Esophagus muscularis mucosa (tissue), 4 donors: ENCODE measurements around the gene C3orf38. TPM values are rescaled to one million over a fixed set of nuclear protein-coding genes. Genes with fewer than 3 reads are reported as not detected.
"Not testable (repeated sequence)": the region's sequence is repeated elsewhere in the genome, so short reads cannot be mapped to it uniquely, and the experiment has no call there.

Experiments used
- DNase-seq: peaks from one replicate; pipeline ENCODE4 v3.0.0-alpha.2; 2017; ENCODE audit errors: extremely low spot score
- H3K27ac ChIP-seq, 4 donors: fragments of 200-600 bp; sonication (generic); replicated peaks in 1 of 4; 1 replicate in 3 of 4; 2 replicates in 1 of 4; pipeline ENCODE4 v1.5.1; 2016 to 2019; ENCODE audit warnings: mild to moderate bottlenecking in 1 of 4
- H3K27me3 ChIP-seq, 4 donors: fragments of 200-600 bp; sonication (generic); one replicate each; pipeline versions ENCODE4 v1.5.1 to v1.6.0; 2016 to 2019
- H3K36me3 ChIP-seq, 4 donors: fragments of 200-600 bp; sonication (generic); one replicate each; pipeline ENCODE4 v1.5.1; 2016 to 2019
- H3K4me1 ChIP-seq, 4 donors: fragments of 200-600 bp; sonication (generic); one replicate each; pipeline ENCODE4 v1.5.1; 2016 to 2019
- H3K4me3 ChIP-seq, 4 donors: fragments of 200-600 bp; sonication (generic); 1 replicate in 2 of 4; 2 replicates in 2 of 4; pipeline ENCODE4 v1.5.1; 2016 to 2019; ENCODE audit warnings: mild to moderate bottlenecking in 4 of 4, moderate library complexity in 1 of 4
- H3K9me3 ChIP-seq, 4 donors: fragments of 200-600 bp; sonication (generic); 1 replicate in 3 of 4; 2 replicates in 1 of 4; pipeline ENCODE4 v1.5.1; 2016 to 2019
- CTCF ChIP-seq, 3 experiments: fragments of 200-600 bp in 2 of 3; fragments of 450-650 bp in 1 of 3; sonication (generic) in 2 of 3; IDR thresholded peaks; one replicate each; pipeline ENCODE4 v1.5.1; 2017 to 2019; ENCODE audit warnings: antibody characterized with exemption in 3 of 3, mild to moderate bottlenecking in 2 of 3, moderate library complexity in 1 of 3
- EP300 ChIP-seq: sonication (generic); formaldehyde crosslinking; IDR thresholded peaks from one replicate; pipeline ENCODE4 v1.6.1; 2017; ENCODE audit warnings: antibody characterized with exemption
- POLR2A ChIP-seq: fragments of 450-650 bp; IDR thresholded peaks from one replicate; pipeline ENCODE4 v1.6.1; 2017; ENCODE audit warnings: antibody characterized with exemption, moderate library complexity, mild to moderate bottlenecking, low read depth
- POLR2AphosphoS5 ChIP-seq, 2 donors: sonication (generic); formaldehyde crosslinking; IDR thresholded peaks; one replicate each; pipeline ENCODE4 v1.6.1; 2017; ENCODE audit warnings: antibody characterized with exemption in 2 of 2
- WGBS: methylation state at CpG from one replicate; pipeline ENCODE4 v1.1.5; 2018; 5-methylcytosine and 5-hydroxymethylcytosine counted together
- intact Hi-C: fragments of 100-400 bp; cut with DNase I; formaldehyde crosslinking; loops from one replicate; pipeline ENCODE4 v1.15.1; 2023
- total RNA-seq, 4 donors: library from RNA; depleted of rRNA; stranded (reverse); fragments of >200 nt; gene quantifications; one replicate each; pipeline versions ENCODE4 v1.1.0 to v1.2.1, GENCODE V29; 2016

The C3orf38 gene
- total RNA-seq, 4 donors from 2014 or later, result 13.9 to 18.9 (median 16.4) TPM

- Histone ChIP-seq H3K27me3 (no peaks in the 10 kb centered on the region), H3K27ac (no peak overlapping the region), H3K36me3 (peaks cover 0 to 10% (median 3%) of the 10 kb centered on the region in 4 donors), H3K4me3 (no peak overlapping the region), H3K9me3 (no peaks in the 10 kb centered on the region), H3K4me1 (no peaks in the 10 kb centered on the region)
- intact Hi-C loops, result no loop called here
- WGBS, result 93% methylated on average over 5 of the region's 5 CpGs
- no peak for TF ChIP-seq POLR2A
- no peak for DNase-seq
These were observed 18.4 kb downstream of the C3orf38 start for GRCh38 chr3:88168171-88168570.

- DNase-seq, result no peak
- intact Hi-C loops, result no loop called here
- TF ChIP-seq POLR2A (no peak), CTCF (IDR thresholded peaks at IDR 0.05) (peak in 1 of 3 experiments; percentile 12)
- WGBS, result 69% methylated on average over 4 of the region's 4 CpGs
- Histone ChIP-seq H3K27me3 (no peaks in the 10 kb centered on the region), H3K9me3 (peaks cover 0 to 3% (median 0%) of the 10 kb centered on the region in 4 donors), H3K27ac (no peak overlapping the region), H3K4me3 (no peak overlapping the region), H3K36me3 (no peaks in the 10 kb centered on the region), H3K4me1 (no peaks in the 10 kb centered on the region)
These were observed 30.7 kb downstream of the C3orf38 start for GRCh38 chr3:88180398-88180999.

GRCh38 chr3:88182165-88182918 is 32.6 kb downstream of the C3orf38 start:
- H3K4me3 ChIP-seq, H3K27ac ChIP-seq, H3K36me3 ChIP-seq, H3K27me3 ChIP-seq, DNase-seq, intact Hi-C loops, H3K4me1 ChIP-seq, H3K9me3 ChIP-seq: not testable (repeated sequence)
- WGBS, result 90% methylated on average over 9 of the region's 9 CpGs

- DNase-seq, result no peak
- no peaks in the 10 kb centered on the region for H3K36me3 ChIP-seq
- peaks cover 0 to 3% (median 1%) of the 10 kb centered on the region in 4 donors for H3K9me3 ChIP-seq
- H3K27me3 ChIP-seq, result no peaks in the 10 kb centered on the region
- WGBS, result 71% methylated on average over 6 of the region's 6 CpGs
- no peak for TF ChIP-seq CTCF (IDR thresholded peaks at IDR 0.05)
- intact Hi-C loops, result no loop called here
- no peak overlapping the region for H3K27ac ChIP-seq
- no peaks in the 10 kb centered on the region for H3K4me1 ChIP-seq
- H3K4me3 ChIP-seq, result no peak overlapping the region
These were observed 38.7 kb downstream of the C3orf38 start for GRCh38 chr3:88188436-88188835.

- Histone ChIP-seq H3K27ac (no peak overlapping the region), H3K9me3 (peaks cover 0 to 3% (median 0%) of the 10 kb centered on the region in 4 donors), H3K4me1 (no peaks in the 10 kb centered on the region), H3K4me3 (no peak overlapping the region), H3K27me3 (no peaks in the 10 kb centered on the region), H3K36me3 (no peaks in the 10 kb centered on the region)
- 92% methylated on average over 11 of the region's 11 CpGs for WGBS
- no peak for TF ChIP-seq POLR2A
- TF ChIP-seq CTCF (IDR thresholded peaks at IDR 0.05), result no peak
- TF ChIP-seq POLR2AphosphoS5 (IDR thresholded peaks at IDR 0.05), result no peak
- intact Hi-C loops, result no loop called here
- no peak for DNase-seq
These were observed 39.6 kb downstream of the C3orf38 start for GRCh38 chr3:88189361-88189810.

GRCh38 chr3:88191872-88192409 is 42.2 kb downstream of the C3orf38 start:
- Histone ChIP-seq H3K9me3 (no peaks in the 10 kb centered on the region), H3K27ac (no peak overlapping the region), H3K4me3 (no peak overlapping the region), H3K27me3 (no peaks in the 10 kb centered on the region), H3K4me1 (no peaks in the 10 kb centered on the region), H3K36me3 (no peaks in the 10 kb centered on the region)
- WGBS, result 61% methylated on average over 4 of the region's 4 CpGs
- intact Hi-C loops, result no loop called here
- DNase-seq, result no peak
- TF ChIP-seq POLR2AphosphoS5 (IDR thresholded peaks at IDR 0.05) (no peak), CTCF (IDR thresholded peaks at IDR 0.05) (no peak), EP300 (no peak), POLR2A (no peak)
